ENCODE data around the gene PYM1.

The PYM1 gene

DNA sequence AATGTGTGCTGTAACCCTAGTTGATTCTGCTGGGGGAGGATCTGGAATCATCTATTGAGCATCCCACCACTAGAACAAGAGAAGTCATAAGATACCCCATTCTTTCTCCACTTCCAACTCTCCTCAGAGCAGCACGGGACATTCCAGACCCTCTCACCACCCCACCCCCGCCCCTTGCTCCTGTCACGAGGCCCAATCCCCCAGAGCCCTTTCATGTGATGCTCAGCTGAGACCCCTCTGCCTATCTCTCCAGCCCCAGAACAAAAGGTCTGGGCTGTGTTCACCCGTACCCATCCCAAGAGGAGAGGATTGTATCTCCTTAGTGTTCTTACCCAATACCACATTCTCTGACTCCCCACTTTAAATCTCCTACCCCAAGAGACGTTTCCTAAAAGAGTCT, 37.5 kb upstream of the PYM1 start:
- peak overlapping the region; percentile 67 for H3K9ac ChIP-seq (ENCODE audit: low read depth, low read length)
- H3K4me3 ChIP-seq (ENCODE audit: low read depth, low read length) = peak overlapping the region; percentile 93
- H3K4me1 ChIP-seq (ENCODE audit: control insufficient read depth, insufficient read depth, low read length) = no peaks in the 10 kb centered on the region
- no peaks in the 10 kb centered on the region for H3K9me3 ChIP-seq (ENCODE audit: control insufficient read depth, insufficient read depth, low read length)
- H3K36me3 ChIP-seq (ENCODE audit: control insufficient read depth, insufficient read depth, low read length) = peaks cover 6% of the 10 kb centered on the region
- no peaks in the 10 kb centered on the region for H3K27me3 ChIP-seq (ENCODE audit: control insufficient read depth, insufficient read depth, low read length)

- peak overlapping the region; percentile 26 for H3K4me3 ChIP-seq (ENCODE audit: low read depth, low read length)
- H3K36me3 ChIP-seq (ENCODE audit: control insufficient read depth, insufficient read depth, low read length) = peaks cover 7% of the 10 kb centered on the region
- no peak overlapping the region for H3K9ac ChIP-seq (ENCODE audit: low read depth, low read length)
- H3K27me3 ChIP-seq (ENCODE audit: control insufficient read depth, insufficient read depth, low read length) = no peaks in the 10 kb centered on the region
- no peaks in the 10 kb centered on the region for H3K9me3 ChIP-seq (ENCODE audit: control insufficient read depth, insufficient read depth, low read length)
- no peaks in the 10 kb centered on the region for H3K4me1 ChIP-seq (ENCODE audit: control insufficient read depth, insufficient read depth, low read length)
Observed at GRCh38 chr12:55963760-55964159, 36.1 kb upstream of the PYM1 start.

DNA sequence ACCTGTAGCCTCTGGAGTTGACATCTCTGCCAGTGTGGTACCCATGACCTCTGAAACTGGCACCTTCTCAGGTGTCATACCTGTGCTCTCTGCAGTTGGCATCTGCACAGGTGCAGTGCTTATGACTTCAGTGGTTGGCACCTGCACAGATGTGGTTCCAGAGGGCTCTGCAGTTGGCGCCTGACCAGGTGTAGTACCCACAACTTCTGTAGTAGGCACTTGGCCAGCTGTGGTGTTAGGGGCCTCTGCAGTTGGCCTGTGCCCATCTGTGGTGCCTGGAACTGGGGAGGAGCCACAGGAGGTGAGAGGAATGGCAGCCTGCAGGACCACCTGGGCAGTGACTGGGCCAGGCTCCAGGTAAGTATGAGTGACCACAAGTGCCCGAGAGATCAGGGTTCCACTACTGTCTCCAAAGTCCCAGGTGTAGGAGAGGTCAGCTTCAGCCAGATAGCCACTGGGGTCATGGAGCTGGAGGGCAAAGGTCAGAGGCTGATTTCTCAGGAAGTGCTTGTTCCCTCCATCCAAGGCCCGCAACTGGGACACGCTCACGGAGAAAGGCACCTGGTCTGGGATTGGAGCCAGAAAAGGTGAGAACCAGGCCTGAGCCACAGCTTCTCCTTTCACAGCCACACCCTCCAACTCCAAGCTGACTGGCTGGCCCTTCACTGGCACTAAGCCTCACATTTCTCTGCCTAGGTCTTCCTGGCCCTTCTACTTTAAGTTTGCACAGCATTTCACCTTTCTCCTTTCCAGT, 29.6 kb upstream of the PYM1 start:
- Histone ChIP-seq H3K4me1 (ENCODE audit: control insufficient read depth, insufficient read depth, low read length) (no peaks in the 10 kb centered on the region), H3K9me3 (ENCODE audit: control insufficient read depth, insufficient read depth, low read length) (no peaks in the 10 kb centered on the region), H3K36me3 (ENCODE audit: control insufficient read depth, insufficient read depth, low read length) (peaks cover 60% of the 10 kb centered on the region), H3K9ac (ENCODE audit: low read depth, low read length) (no peak overlapping the region), H3K4me3 (ENCODE audit: low read depth, low read length) (no peak overlapping the region), H3K27me3 (ENCODE audit: control insufficient read depth, insufficient read depth, low read length) (no peaks in the 10 kb centered on the region)

DNA sequence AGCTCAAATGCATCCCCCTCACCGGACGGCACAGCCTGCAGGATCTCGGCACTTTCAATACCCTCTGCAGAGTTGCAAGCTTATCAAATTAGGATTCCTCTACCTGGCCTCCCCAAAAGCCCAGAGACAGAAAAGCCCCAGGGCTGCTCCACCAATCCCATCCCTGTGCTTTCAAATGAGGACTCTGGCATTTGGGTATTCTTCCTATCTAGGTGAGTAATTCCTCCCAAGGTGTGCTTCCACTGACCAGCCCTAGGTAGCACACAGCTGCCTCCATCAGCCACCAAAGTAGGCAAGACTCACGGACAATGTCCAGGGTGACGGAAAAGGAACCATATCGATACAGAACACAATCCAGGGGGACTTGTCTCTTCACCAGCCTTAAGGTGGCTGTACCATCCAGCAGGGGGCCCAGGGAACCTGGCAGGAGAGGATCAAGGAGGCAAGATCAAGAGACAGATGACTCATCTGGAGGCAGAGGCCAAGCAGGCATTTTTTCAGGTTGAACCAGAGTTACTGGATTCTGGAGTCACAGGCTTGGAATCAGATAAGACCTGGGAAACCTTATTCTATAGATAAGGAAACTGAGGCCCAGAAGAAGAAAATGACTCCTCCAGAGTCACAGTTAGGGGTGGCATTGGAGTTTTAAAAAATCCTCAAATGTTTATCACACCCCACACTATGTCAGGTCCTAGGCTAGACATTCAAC, 28.3 kb upstream of the PYM1 start:
- H3K4me1 ChIP-seq (ENCODE audit: control insufficient read depth, insufficient read depth, low read length) = no peaks in the 10 kb centered on the region
- H3K36me3 ChIP-seq (ENCODE audit: control insufficient read depth, insufficient read depth, low read length) = peaks cover 66% of the 10 kb centered on the region
- no peak overlapping the region for H3K9ac ChIP-seq (ENCODE audit: low read depth, low read length)
- no peak overlapping the region for H3K4me3 ChIP-seq (ENCODE audit: low read depth, low read length)
- H3K9me3 ChIP-seq (ENCODE audit: control insufficient read depth, insufficient read depth, low read length) = no peaks in the 10 kb centered on the region
- H3K27me3 ChIP-seq (ENCODE audit: control insufficient read depth, insufficient read depth, low read length) = no peaks in the 10 kb centered on the region

- Histone ChIP-seq H3K9me3 (ENCODE audit: control insufficient read depth, insufficient read depth, low read length) (no peaks in the 10 kb centered on the region), H3K4me1 (ENCODE audit: control insufficient read depth, insufficient read depth, low read length) (no peaks in the 10 kb centered on the region), H3K36me3 (ENCODE audit: control insufficient read depth, insufficient read depth, low read length) (peaks cover 66% of the 10 kb centered on the region), H3K9ac (ENCODE audit: low read depth, low read length) (no peak overlapping the region), H3K27me3 (ENCODE audit: control insufficient read depth, insufficient read depth, low read length) (no peaks in the 10 kb centered on the region), H3K4me3 (ENCODE audit: low read depth, low read length) (no peak overlapping the region)
Observed at GRCh38 chr12:55955344-55955743, 27.6 kb upstream of the PYM1 start.

DNA sequence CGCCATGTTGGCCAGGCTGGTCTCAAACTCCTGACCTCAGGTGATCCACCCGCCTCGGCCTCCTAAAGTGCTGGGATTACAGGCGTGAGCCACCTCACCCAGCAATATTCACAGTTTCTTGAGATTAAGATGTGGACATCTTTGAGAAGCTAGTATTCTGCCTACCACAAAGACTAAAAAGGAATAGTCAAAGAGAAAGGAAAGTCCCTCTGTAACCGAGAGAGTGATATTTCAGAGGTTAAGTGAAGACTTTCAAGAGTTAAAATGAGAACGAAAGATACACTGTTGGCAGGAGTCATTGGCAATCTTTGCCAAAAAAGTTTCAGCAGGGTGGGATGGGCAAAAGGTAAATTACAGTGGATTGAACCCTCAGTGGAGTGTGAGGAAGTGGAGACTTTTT, 18.9 kb upstream of the PYM1 start:
- no peak overlapping the region for H3K9ac ChIP-seq (ENCODE audit: low read depth, low read length)
- no peak overlapping the region for H3K4me3 ChIP-seq (ENCODE audit: low read depth, low read length)
- no peaks in the 10 kb centered on the region for H3K4me1 ChIP-seq (ENCODE audit: control insufficient read depth, insufficient read depth, low read length)
- no peaks in the 10 kb centered on the region for H3K9me3 ChIP-seq (ENCODE audit: control insufficient read depth, insufficient read depth, low read length)
- no peaks in the 10 kb centered on the region for H3K27me3 ChIP-seq (ENCODE audit: control insufficient read depth, insufficient read depth, low read length)
- peaks cover 6% of the 10 kb centered on the region for H3K36me3 ChIP-seq (ENCODE audit: control insufficient read depth, insufficient read depth, low read length)

- no peak overlapping the region for H3K9ac ChIP-seq (ENCODE audit: low read depth, low read length)
- peaks cover 7% of the 10 kb centered on the region for H3K4me1 ChIP-seq (ENCODE audit: control insufficient read depth, insufficient read depth, low read length)
- H3K36me3 ChIP-seq (ENCODE audit: control insufficient read depth, insufficient read depth, low read length) = no peaks in the 10 kb centered on the region
- no peak overlapping the region for H3K4me3 ChIP-seq (ENCODE audit: low read depth, low read length)
- H3K27me3 ChIP-seq (ENCODE audit: control insufficient read depth, insufficient read depth, low read length) = no peaks in the 10 kb centered on the region
- no peaks in the 10 kb centered on the region for H3K9me3 ChIP-seq (ENCODE audit: control insufficient read depth, insufficient read depth, low read length)
Observed at GRCh38 chr12:55942577-55943136, 15.0 kb upstream of the PYM1 start.

- H3K36me3 ChIP-seq (ENCODE audit: control insufficient read depth, insufficient read depth, low read length) = no peaks in the 10 kb centered on the region
- H3K9me3 ChIP-seq (ENCODE audit: control insufficient read depth, insufficient read depth, low read length) = no peaks in the 10 kb centered on the region
- H3K4me1 ChIP-seq (ENCODE audit: control insufficient read depth, insufficient read depth, low read length) = peaks cover 7% of the 10 kb centered on the region
- no peak overlapping the region for H3K9ac ChIP-seq (ENCODE audit: low read depth, low read length)
- H3K27me3 ChIP-seq (ENCODE audit: control insufficient read depth, insufficient read depth, low read length) = no peaks in the 10 kb centered on the region
- no peak overlapping the region for H3K4me3 ChIP-seq (ENCODE audit: low read depth, low read length)
Observed at GRCh38 chr12:55942055-55942454, 14.4 kb upstream of the PYM1 start.

DNA sequence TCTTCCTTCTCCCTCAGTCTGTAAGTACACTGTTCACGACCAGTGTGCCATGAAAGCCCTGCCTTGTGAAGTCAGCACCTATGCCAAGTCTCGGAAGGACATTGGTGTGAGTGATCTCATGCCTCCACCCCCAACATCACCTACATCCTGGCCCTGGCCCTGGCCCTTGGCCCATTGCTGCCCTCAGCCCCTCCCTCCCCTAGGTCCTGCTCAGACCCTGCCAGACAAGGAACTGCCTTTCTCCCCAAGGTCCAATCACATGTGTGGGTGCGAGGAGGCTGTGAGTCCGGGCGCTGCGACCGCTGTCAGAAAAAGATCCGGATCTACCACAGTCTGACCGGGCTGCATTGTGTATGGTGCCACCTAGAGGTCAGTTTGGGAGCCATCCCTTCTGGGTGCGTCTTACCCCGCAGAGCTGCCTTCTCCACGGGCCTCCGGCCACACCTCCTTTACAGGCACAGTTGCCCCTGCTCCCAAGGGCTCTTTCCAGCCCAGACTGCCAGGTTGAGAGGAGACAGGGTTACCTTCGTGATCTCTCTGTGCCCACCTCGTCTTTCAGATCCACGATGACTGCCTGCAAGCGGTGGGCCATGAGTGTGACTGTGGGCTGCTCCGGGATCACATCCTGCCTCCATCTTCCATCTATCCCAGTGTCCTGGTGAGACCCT, 12.5 kb upstream of the PYM1 start:
- Histone ChIP-seq H3K9ac (ENCODE audit: low read depth, low read length) (no peak overlapping the region), H3K36me3 (ENCODE audit: control insufficient read depth, insufficient read depth, low read length) (no peaks in the 10 kb centered on the region), H3K9me3 (ENCODE audit: control insufficient read depth, insufficient read depth, low read length) (no peaks in the 10 kb centered on the region), H3K4me3 (ENCODE audit: low read depth, low read length) (peak overlapping the region; percentile 24), H3K4me1 (ENCODE audit: control insufficient read depth, insufficient read depth, low read length) (peaks cover 7% of the 10 kb centered on the region), H3K27me3 (ENCODE audit: control insufficient read depth, insufficient read depth, low read length) (peaks cover 14% of the 10 kb centered on the region)

GRCh38 chr12:55938826-55939501, 11.3 kb upstream of the PYM1 start:
- H3K4me3 ChIP-seq (ENCODE audit: low read depth, low read length) = no peak overlapping the region
- H3K9me3 ChIP-seq (ENCODE audit: control insufficient read depth, insufficient read depth, low read length) = no peaks in the 10 kb centered on the region
- H3K9ac ChIP-seq (ENCODE audit: low read depth, low read length) = no peak overlapping the region
- no peaks in the 10 kb centered on the region for H3K36me3 ChIP-seq (ENCODE audit: control insufficient read depth, insufficient read depth, low read length)
- peaks cover 7% of the 10 kb centered on the region for H3K4me1 ChIP-seq (ENCODE audit: control insufficient read depth, insufficient read depth, low read length)
- peaks cover 26% of the 10 kb centered on the region for H3K27me3 ChIP-seq (ENCODE audit: control insufficient read depth, insufficient read depth, low read length)

- H3K36me3 ChIP-seq (ENCODE audit: control insufficient read depth, insufficient read depth, low read length) = no peaks in the 10 kb centered on the region
- H3K9me3 ChIP-seq (ENCODE audit: control insufficient read depth, insufficient read depth, low read length) = no peaks in the 10 kb centered on the region
- H3K9ac ChIP-seq (ENCODE audit: low read depth, low read length) = no peak overlapping the region
- peaks cover 7% of the 10 kb centered on the region for H3K4me1 ChIP-seq (ENCODE audit: control insufficient read depth, insufficient read depth, low read length)
- H3K4me3 ChIP-seq (ENCODE audit: low read depth, low read length) = no peak overlapping the region
- H3K27me3 ChIP-seq (ENCODE audit: control insufficient read depth, insufficient read depth, low read length) = peaks cover 36% of the 10 kb centered on the region
Observed at GRCh38 chr12:55937981-55938380, 10.3 kb upstream of the PYM1 start.

Measured in iPS-15b (cell line).